ENCODE measurements around the gene STX7.

The STX7 gene

GRCh38 chr6:132490478-132491204 is 22.3 kb downstream of the STX7 start:
- peaks cover 14% of the 10 kb centered on the region; the same call in 1 of the 2 replicates for H3K4me1 ChIP-seq (ENCODE audit: control insufficient read depth, insufficient read depth, low read length)
- H3K27ac ChIP-seq (ENCODE audit: low read depth, low read length): no peak overlapping the region
- H3K9ac ChIP-seq (ENCODE audit: low read depth, low read length): no peak overlapping the region
- no peaks in the 10 kb centered on the region for H3K9me3 ChIP-seq (ENCODE audit: control insufficient read depth, insufficient read depth, low read length)
- no peak overlapping the region for H3K4me3 ChIP-seq (ENCODE audit: low read depth, low read length)
- no peaks in the 10 kb centered on the region for H3K27me3 ChIP-seq (ENCODE audit: control insufficient read depth, insufficient read depth, low read length)
- H3K36me3 ChIP-seq (ENCODE audit: control insufficient read depth, insufficient read depth, low read length): no peaks in the 10 kb centered on the region

- Histone ChIP-seq H3K36me3 (ENCODE audit: control insufficient read depth, insufficient read depth, low read length) (no peaks in the 10 kb centered on the region), H3K9me3 (ENCODE audit: control insufficient read depth, insufficient read depth, low read length) (no peaks in the 10 kb centered on the region), H3K27me3 (ENCODE audit: control insufficient read depth, insufficient read depth, low read length) (no peaks in the 10 kb centered on the region), H3K4me1 (ENCODE audit: control insufficient read depth, insufficient read depth, low read length) (peaks cover 14% of the 10 kb centered on the region; the same call in 1 of the 2 replicates), H3K4me3 (ENCODE audit: low read depth, low read length) (no peak overlapping the region), H3K9ac (ENCODE audit: low read depth, low read length) (no peak overlapping the region), H3K27ac (ENCODE audit: low read depth, low read length) (no peak overlapping the region)
Measured at GRCh38 chr6:132490024-132490423, 22.9 kb downstream of the STX7 start.

- Histone ChIP-seq H3K4me3 (ENCODE audit: low read depth, low read length) (no peak overlapping the region), H3K27me3 (ENCODE audit: control insufficient read depth, insufficient read depth, low read length) (no peaks in the 10 kb centered on the region), H3K9ac (ENCODE audit: low read depth, low read length) (no peak overlapping the region), H3K27ac (ENCODE audit: low read depth, low read length) (no peak overlapping the region), H3K4me1 (ENCODE audit: control insufficient read depth, insufficient read depth, low read length) (peaks cover 14% of the 10 kb centered on the region; the same call in 1 of the 2 replicates), H3K9me3 (ENCODE audit: control insufficient read depth, insufficient read depth, low read length) (no peaks in the 10 kb centered on the region), H3K36me3 (ENCODE audit: control insufficient read depth, insufficient read depth, low read length) (no peaks in the 10 kb centered on the region)
Measured at GRCh38 chr6:132489376-132489775, 23.5 kb downstream of the STX7 start.

- H3K4me3 ChIP-seq (ENCODE audit: low read depth, low read length): no peak overlapping the region
- H3K9ac ChIP-seq (ENCODE audit: low read depth, low read length): no peak overlapping the region
- H3K36me3 ChIP-seq (ENCODE audit: control insufficient read depth, insufficient read depth, low read length): no peaks in the 10 kb centered on the region
- H3K27ac ChIP-seq (ENCODE audit: low read depth, low read length): no peak overlapping the region
- H3K27me3 ChIP-seq (ENCODE audit: control insufficient read depth, insufficient read depth, low read length): no peaks in the 10 kb centered on the region
- no peaks in the 10 kb centered on the region for H3K9me3 ChIP-seq (ENCODE audit: control insufficient read depth, insufficient read depth, low read length)
- peaks cover 14% of the 10 kb centered on the region; the same call in 1 of the 2 replicates for H3K4me1 ChIP-seq (ENCODE audit: control insufficient read depth, insufficient read depth, low read length)
Measured at GRCh38 chr6:132487762-132488161, 25.2 kb downstream of the STX7 start.

GRCh38 chr6:132484680-132485018 is 28.3 kb downstream of the STX7 start:
- Histone ChIP-seq H3K9ac (ENCODE audit: low read depth, low read length) (no peak overlapping the region), H3K27ac (ENCODE audit: low read depth, low read length) (no peak overlapping the region), H3K36me3 (ENCODE audit: control insufficient read depth, insufficient read depth, low read length) (no peaks in the 10 kb centered on the region), H3K27me3 (ENCODE audit: control insufficient read depth, insufficient read depth, low read length) (no peaks in the 10 kb centered on the region), H3K4me1 (ENCODE audit: control insufficient read depth, insufficient read depth, low read length) (no peaks in the 10 kb centered on the region), H3K4me3 (ENCODE audit: low read depth, low read length) (no peak overlapping the region), H3K9me3 (ENCODE audit: control insufficient read depth, insufficient read depth, low read length) (no peaks in the 10 kb centered on the region)

- H3K36me3 ChIP-seq (ENCODE audit: control insufficient read depth, insufficient read depth, low read length): no peaks in the 10 kb centered on the region
Measured at GRCh38 chr6:132483779-132484679, 28.9 kb downstream of the STX7 start.

GRCh38 chr6:132482581-132482980 is 30.3 kb downstream of the STX7 start:
- Histone ChIP-seq H3K27me3 (ENCODE audit: control insufficient read depth, insufficient read depth, low read length) (no peaks in the 10 kb centered on the region), H3K9ac (ENCODE audit: low read depth, low read length) (no peak overlapping the region), H3K36me3 (ENCODE audit: control insufficient read depth, insufficient read depth, low read length) (no peaks in the 10 kb centered on the region), H3K4me1 (ENCODE audit: control insufficient read depth, insufficient read depth, low read length) (no peaks in the 10 kb centered on the region), H3K4me3 (ENCODE audit: low read depth, low read length) (no peak overlapping the region), H3K27ac (ENCODE audit: low read depth, low read length) (no peak overlapping the region), H3K9me3 (ENCODE audit: control insufficient read depth, insufficient read depth, low read length) (no peaks in the 10 kb centered on the region)

More at GRCh38 chr6:132483779-132484679, 28.9 kb downstream of the STX7 start:
- Histone ChIP-seq H3K4me3 (ENCODE audit: low read depth, low read length) (no peak overlapping the region), H3K27ac (ENCODE audit: low read depth, low read length) (no peak overlapping the region), H3K27me3 (ENCODE audit: control insufficient read depth, insufficient read depth, low read length) (no peaks in the 10 kb centered on the region), H3K4me1 (ENCODE audit: control insufficient read depth, insufficient read depth, low read length) (no peaks in the 10 kb centered on the region), H3K9ac (ENCODE audit: low read depth, low read length) (no peak overlapping the region), H3K9me3 (ENCODE audit: control insufficient read depth, insufficient read depth, low read length) (no peaks in the 10 kb centered on the region)

- H3K9ac ChIP-seq (ENCODE audit: low read depth, low read length): no peak overlapping the region
- H3K27ac ChIP-seq (ENCODE audit: low read depth, low read length): no peak overlapping the region
- H3K9me3 ChIP-seq (ENCODE audit: control insufficient read depth, insufficient read depth, low read length): no peaks in the 10 kb centered on the region
- no peaks in the 10 kb centered on the region for H3K27me3 ChIP-seq (ENCODE audit: control insufficient read depth, insufficient read depth, low read length)
- H3K4me3 ChIP-seq (ENCODE audit: low read depth, low read length): no peak overlapping the region
- H3K4me1 ChIP-seq (ENCODE audit: control insufficient read depth, insufficient read depth, low read length): no peaks in the 10 kb centered on the region
- H3K36me3 ChIP-seq (ENCODE audit: control insufficient read depth, insufficient read depth, low read length): no peaks in the 10 kb centered on the region
Measured at GRCh38 chr6:132481189-132481588, 31.7 kb downstream of the STX7 start.

GRCh38 chr6:132479131-132479530 is 33.8 kb downstream of the STX7 start:
- Histone ChIP-seq H3K27ac (ENCODE audit: low read depth, low read length) (no peak overlapping the region), H3K9me3 (ENCODE audit: control insufficient read depth, insufficient read depth, low read length) (no peaks in the 10 kb centered on the region), H3K36me3 (ENCODE audit: control insufficient read depth, insufficient read depth, low read length) (no peaks in the 10 kb centered on the region), H3K4me3 (ENCODE audit: low read depth, low read length) (no peak overlapping the region), H3K4me1 (ENCODE audit: control insufficient read depth, insufficient read depth, low read length) (no peaks in the 10 kb centered on the region), H3K27me3 (ENCODE audit: control insufficient read depth, insufficient read depth, low read length) (no peaks in the 10 kb centered on the region), H3K9ac (ENCODE audit: low read depth, low read length) (no peak overlapping the region)

- H3K4me1 ChIP-seq (ENCODE audit: control insufficient read depth, insufficient read depth, low read length): no peaks in the 10 kb centered on the region
- no peak overlapping the region for H3K4me3 ChIP-seq (ENCODE audit: low read depth, low read length)
- H3K9ac ChIP-seq (ENCODE audit: low read depth, low read length): no peak overlapping the region
- no peaks in the 10 kb centered on the region for H3K27me3 ChIP-seq (ENCODE audit: control insufficient read depth, insufficient read depth, low read length)
- H3K36me3 ChIP-seq (ENCODE audit: control insufficient read depth, insufficient read depth, low read length): no peaks in the 10 kb centered on the region
- no peaks in the 10 kb centered on the region for H3K9me3 ChIP-seq (ENCODE audit: control insufficient read depth, insufficient read depth, low read length)
- no peak overlapping the region for H3K27ac ChIP-seq (ENCODE audit: low read depth, low read length)
Measured at GRCh38 chr6:132478674-132479073, 34.2 kb downstream of the STX7 start.

- Histone ChIP-seq H3K36me3 (ENCODE audit: control insufficient read depth, insufficient read depth, low read length) (no peaks in the 10 kb centered on the region), H3K9ac (ENCODE audit: low read depth, low read length) (no peak overlapping the region), H3K4me3 (ENCODE audit: low read depth, low read length) (no peak overlapping the region), H3K4me1 (ENCODE audit: control insufficient read depth, insufficient read depth, low read length) (no peaks in the 10 kb centered on the region), H3K9me3 (ENCODE audit: control insufficient read depth, insufficient read depth, low read length) (no peaks in the 10 kb centered on the region), H3K27me3 (ENCODE audit: control insufficient read depth, insufficient read depth, low read length) (no peaks in the 10 kb centered on the region), H3K27ac (ENCODE audit: low read depth, low read length) (no peak overlapping the region)
Measured at GRCh38 chr6:132478266-132478665, 34.6 kb downstream of the STX7 start.

Data from HUES48 (cell line).